NCI-H748 (cell line): ENCODE data around the gene CYBA.
A peak's percentile ranks its signal among the peaks of the same experiment; 100 is the strongest.

Experiments
- DNase-seq: peaks from one replicate; lab custom pipeline; 2025; ENCODE audit not compliant: unreplicated experiment; lab: John Stamatoyannopoulos, UW

Gene CYBA

DNA sequence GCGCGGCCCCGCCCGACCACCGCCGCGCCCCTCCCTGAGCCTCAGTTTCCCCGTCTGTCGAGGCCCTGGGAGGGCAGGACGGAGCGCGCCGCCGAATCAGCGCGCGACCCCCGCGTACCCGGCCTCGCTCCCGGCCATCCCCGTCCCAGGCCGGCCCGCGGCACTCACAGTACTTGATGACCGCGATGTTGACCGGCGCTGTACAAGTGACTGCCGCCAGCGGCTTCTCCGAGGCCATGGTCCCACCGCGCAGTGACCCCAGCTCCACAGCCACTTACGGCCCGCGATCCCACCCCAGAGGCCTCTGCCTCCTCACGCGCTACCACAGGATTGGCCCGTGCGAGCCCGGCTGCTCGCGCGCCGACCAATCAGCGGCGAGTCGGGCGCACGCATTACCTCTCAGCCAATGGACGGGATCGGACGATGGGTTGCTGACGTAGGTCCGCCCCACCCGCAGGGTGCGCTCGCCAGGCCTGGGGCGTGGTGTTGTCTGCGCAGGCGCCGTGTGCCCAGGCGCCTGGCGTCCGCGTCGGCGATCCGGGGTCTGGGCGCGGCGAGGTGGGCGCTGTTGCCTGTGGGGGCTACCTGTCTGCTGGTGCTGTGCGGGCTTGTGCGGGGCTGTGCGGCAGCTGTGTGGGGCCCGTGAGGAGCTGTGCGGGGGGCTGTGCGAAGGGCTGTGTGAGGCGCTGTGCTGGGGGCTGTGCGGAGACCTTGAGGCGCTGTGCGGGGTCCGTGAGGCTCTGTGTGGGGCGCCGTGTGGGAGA, 12.2 kb upstream of the CYBA start, which contains the start of gene MVD:
Gene MVD, minus strand, starts transcription at position 249 of the 764 bp plus-strand sequence. Its CDS starts 11 bp downstream, at position 238.
- DNase-seq, result peak; percentile 96

DNA sequence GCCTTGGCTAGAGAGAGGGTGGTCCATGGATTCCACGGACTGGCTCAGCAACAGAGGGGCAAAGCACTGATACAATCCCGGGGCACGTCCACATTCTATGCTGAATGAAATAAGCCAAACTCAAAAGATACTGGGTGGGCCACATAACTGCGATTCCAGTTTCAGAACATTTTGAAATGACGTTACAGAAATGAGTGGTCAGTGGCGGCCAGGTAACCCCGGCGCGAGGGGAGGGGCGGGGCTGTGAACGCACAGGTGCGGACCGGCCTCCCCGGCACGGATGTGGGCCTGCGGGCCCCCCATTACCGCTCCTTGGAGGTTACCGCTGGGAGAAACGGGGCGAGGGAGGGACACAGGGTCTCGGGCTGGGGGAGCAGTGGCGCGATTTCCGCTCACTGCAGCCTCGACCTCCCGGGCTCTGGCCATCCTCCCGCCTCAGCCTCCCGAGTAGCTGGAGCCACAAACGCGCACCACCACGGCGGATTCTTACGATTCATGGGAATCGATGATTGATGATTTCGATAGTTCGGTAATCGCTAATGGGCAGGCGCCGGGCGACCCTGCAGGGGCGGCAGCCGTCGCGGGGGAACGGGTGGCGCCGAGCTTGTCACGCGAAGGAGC, 11.5 kb upstream of the CYBA start:
- DNase-seq, result peak; percentile 36

DNA sequence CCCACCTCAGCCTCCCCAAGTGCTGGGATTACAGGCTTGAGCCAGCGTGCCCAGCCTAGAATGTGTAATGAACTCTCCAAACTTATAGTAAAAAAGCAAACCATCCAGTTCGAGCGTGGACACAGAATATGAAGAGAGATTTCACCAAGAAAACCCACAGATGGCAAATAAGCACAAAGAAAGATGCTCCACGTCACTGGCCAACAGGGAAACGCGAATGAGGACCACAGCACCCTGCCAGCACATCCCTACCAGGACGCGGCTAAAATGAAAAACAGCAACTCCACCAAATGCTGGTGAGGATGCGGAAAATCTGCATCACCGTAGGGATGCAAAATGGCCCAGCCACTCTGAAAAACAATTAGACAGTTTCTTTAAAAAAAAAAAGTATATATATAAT, 10.6 kb upstream of the CYBA start:
- no peak for DNase-seq

DNA sequence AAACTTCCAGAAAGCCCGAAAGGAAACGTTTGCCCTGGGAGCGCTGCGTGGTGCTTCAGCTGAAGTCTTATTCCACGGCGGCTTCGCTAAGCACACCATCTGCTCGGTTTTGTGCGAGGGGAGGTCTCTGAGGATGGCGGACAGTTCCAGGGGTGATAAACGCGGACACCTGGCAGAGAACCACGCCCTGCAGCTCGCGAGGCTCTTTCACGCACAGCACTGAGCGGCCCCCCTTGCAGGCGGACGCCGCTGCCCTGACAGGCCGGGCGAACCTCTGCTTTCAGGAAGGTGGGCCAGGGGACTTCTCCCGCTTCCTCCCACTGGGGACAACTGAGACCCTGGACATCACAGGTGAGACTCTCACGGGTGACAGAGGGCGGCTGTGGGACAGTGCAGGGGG, 8.3 kb upstream of the CYBA start:
- DNase-seq, result peak; percentile 34

DNA sequence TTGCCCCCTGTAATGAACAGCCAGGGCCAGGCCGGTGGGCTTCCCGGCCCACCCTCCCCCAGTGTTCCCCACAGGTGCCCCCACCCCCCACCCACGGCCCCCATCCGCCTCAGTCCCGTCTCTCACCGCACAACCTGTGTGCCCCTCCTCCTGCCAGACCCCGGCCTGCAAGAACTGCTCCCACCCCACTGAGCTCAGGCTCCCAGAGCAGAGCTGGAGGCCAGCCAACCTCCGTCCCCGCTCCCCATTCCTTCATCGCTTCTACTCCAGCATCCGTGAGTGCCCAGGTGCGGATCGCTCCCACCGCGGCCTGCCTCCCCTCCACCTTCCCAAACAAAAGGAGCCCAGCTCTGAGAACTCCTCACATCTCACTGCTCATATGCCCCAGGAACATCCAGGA, 7.9 kb upstream of the CYBA start:
- no peak for DNase-seq

DNA sequence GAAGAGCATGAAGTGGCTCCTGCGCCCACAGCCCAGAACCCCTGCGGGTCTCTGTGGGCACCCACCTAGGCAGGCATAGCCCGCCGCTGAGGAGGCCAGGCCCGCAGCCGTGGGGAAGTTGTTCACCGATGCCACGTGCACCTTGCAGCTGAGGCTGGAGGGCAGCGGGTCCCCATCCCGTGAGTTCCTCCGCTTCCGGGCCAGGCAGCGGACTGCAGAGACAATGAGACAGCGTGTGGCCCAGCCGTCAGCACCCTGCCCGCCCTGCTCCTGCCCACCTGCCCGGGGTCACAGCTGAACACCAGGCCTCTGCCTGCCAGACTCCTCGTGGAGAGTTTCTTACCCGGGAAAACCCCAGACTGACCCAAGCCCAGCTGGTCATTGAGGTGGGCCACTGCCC, 6.5 kb upstream of the CYBA start:
- no peak for DNase-seq

DNA sequence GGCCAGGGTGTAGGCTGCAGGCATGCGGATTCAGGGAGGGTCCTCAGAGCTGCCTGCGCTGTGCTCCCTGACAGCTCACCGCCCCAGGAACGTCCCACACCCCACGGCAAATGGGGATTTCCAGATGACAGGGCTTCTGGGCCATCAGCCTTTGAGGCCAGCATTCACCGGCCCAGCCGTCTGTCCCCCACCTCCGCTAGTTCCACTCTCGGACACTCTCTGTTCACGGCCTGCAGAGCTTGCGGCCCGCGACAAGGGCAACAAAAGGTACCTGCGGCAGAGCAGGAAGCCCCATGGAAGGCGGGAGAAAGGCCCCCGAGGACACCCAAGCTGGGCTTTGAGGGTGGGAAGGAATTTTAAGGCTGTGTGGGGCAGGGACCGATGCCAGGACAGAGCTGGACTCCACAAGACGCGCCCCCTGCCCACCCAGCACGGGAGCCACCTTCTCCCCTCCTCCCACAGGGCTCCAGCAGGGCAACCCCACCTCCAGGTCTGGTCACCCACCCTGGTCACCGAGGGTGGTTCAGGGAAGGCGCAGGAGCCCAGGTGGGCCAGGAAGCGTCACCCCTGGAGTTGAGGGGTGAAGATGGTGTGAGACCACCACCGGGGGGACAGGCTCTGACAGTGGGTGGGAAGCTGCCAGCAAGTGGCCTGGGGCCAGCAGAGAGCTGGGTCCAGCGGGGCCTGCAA, 5.6 kb upstream of the CYBA start:
- no peak for DNase-seq

DNA sequence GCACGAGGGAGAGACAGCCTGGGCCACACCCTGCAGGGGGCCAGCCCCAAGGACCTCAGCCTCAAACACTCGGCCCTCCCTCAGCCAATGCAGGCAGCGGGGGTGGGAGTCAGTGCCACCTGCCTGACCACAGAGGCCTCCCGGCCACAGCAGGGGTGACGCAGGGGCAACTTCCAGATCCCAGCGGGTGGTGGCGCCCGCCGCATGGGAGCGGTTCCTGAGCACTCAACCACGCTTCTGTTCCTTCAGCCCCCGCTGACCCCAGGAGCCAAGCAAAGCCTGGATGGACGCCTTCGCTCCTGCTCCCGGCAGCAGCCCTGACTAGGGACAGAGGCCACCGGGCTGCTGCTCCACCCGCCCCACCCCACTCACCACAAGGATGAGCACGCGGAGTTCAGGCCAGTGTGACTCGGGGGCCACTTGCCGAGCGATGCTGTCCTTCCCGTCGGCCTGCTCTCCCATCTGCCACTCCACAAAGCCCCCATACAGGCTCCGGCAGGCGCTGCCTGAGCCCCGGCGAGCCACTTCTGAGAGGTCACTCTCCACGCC, 5.0 kb upstream of the CYBA start:
- DNase-seq, result no peak

DNA sequence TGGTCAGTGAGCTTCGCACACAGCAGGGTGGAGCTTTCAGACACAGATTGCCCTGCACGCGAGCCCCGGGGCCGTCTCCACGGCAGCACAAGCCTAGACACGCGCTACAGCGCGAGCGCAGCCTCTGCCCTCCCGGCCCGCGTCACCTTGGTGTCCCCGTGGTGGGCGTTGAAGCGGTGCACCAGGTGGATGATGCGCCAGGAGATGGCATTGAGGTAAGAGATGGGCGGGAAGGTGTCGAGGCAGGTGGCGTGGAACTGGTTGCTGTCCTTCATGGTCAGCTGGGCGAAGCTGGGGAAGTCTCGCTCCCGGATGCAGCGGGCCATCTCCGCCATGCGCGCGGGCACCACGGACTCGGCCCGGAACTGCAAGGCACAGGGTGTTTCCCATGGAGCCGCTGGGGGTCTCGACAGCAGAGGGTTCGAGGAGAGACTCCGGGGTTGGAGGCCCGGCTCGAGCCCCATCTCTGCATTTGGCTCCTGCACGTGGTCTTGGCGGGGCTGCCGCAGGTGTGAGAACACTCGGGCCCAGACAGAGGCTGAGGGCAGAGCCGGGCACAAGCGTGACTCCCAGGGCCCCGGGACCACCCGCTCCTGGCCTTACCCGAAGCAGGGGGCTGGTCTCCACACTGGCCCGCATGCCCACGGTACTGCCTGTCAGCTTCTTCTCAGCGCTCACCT, 4.3 kb upstream of the CYBA start:
- DNase-seq, result no peak

DNA sequence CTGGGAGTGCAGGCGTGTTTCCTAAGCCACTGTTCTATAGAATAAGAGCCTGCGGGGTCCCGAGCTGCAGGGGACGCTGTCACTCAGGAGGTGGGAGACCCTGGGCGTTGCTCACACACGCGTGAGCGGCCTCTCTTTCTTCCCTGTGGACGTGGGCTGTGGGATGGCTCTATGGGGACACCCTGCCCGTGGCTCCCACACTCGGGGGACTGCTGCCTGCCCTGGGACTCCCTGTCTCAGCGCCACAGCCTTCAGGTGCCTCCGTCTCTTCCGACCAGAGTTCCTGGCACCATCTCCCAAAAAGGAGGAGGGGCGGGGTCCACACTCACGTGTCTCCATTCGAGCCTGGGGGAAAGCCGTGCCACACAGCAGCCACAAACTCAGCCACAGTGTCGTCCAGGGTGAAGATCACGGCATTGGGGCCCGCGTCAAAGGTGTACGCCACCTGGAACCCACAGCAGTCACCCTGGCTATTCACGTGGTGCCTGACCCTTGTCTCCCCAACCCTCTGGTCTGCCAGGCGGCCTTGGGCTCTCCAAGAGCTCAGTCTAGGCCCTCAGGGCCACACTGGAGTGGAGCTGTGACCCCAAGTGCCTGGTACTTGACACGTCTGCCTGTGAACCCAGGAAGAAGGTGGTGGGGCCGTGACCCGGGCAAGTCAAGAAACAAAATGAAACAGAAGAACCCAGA, 3.7 kb upstream of the CYBA start:
- no peak for DNase-seq

DNA sequence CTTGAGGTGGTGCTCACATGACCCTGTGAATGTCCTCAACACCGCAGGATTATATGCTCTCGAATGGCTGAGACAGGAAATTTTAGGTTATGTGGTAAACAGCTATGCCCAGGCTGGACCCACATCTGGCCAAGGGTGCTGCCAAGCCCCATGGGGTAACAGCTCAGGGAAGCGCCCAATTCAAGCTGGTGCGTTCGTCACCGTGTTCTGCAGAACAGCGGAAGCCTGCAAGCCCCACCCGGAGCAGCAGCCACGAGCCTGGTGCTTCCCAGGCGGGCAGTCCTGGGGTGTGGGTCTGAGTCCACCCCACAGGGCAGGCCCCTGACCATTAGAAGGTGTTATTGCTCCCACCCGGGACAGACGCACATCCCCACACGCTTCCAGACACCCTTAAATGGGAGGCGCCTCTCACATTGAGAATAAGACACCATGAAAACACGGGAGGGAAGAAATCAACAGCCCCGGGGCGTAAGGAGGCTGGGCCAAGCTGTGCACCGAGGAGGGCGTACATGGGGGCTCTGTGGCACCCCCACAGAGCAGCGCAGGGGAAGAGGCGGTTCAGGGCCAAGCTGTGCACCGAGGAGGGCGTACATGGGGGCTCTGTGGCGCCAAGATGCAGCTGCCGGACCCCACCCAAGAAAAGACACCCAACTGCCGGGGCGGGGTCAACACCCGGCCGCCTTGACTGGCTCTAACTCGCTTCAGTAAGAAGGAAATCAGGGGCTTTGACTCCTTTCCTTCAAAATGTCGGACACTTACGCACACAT, 2.9 kb upstream of the CYBA start:
- DNase-seq, result no peak

DNA sequence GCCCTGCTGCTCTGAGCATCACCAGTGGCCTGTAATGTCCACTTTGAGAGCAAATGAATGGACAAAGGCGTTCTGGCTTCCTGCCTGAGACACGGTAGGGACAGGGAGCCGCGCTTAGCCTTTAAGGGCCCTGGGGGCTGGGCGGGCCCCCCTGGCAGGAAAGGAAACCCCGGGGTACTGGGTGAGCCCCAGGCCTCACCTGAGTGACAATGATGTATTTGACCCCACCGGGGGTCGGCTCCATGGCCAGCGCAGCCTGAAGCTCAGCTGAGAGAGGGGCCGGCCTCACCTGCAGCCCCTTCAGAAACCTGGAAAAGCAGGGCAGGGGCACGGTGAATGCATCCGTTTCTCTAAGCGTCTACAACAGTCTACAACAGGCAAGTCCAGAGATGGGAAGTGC, 2.2 kb upstream of the CYBA start:
- no peak for DNase-seq

DNA sequence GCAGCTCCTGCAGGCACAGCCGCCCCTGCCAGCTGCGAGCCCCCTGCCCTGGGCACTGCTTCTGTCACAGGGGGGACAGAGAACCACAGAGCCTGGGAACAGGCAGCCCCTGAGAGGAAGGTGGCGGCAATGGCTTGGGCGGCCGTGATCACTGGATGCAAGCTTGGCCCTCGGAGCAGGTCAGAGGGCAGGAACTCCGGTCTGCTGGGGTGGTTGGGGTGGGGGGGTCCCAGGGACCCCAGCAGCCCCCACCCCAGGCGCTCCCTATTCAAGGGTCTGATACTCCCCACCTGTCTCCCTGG, 1.9 kb upstream of the CYBA start:
- no peak for DNase-seq

DNA sequence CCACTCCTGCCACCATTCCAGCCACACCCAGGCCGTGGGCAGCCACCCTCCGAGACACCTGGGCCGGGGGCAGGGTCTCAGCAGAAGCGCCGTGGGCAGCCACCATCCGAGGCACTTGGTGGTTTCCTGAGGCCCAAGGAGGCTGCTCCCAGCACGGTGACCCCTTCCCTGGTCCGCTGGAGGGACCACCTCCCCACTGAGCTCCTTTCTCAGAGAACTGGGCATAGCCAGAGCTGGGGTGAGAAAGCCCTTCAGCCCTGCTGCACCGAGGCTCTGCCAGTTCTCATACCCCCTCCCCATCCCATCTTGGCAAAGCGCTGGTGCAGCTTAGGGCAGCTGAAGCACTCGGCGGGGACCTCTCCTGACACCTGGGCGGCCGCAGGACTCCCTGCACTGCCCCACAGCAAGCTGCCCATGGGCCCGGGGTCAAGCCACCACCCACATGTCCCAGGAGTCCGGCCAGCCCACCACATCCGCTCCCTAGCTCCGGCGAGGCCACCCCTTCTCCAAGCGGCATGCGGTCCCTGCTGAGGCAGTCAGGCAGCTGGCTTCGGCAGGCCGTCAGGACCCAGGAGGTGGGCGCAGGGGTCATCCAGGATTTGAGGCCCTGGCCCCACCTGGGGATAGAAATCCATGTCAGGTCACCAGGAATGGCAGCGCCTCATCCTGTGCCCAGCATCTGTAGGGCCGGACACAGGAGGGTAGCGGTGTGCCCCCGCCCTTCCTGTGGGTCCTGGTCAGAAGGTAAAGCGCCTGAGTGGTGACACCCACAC, 1.3 kb upstream of the CYBA start:
- no peak for DNase-seq

DNA sequence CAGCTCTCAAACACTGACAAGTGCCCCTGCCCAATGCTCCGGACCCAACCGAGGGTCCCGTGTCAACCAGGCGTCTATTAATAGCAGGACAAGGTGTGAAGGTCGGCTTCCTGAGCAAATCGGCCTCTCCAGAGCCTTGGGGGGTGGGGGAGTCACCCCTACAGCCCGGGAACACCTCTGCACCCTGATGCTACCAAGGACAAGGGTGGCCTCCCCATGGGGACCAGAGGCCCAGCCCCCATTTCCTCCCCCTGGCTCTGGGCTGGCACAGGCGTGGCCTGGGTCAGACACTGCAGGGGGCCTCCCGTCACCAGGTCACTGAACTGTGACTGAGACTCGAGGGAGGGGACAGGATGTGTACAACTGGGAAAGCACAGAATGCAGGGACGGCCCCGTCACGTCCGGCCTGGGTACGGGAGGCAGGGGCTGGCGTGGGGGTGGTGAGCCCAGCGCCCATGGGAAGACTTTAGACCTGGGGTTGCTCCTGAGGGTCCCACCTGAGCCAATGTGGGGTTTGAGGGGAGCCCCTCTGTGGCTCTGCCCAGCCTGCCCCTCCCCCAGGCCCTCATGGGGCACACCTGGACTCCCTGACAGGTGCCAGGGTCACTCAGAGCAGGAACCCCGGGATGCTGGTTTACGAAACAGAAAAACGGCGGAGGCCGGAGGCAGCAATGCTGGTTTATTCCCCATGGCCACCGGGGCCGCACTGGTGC, 579 bp upstream of the CYBA start:
- peak; percentile 26 for DNase-seq

DNA sequence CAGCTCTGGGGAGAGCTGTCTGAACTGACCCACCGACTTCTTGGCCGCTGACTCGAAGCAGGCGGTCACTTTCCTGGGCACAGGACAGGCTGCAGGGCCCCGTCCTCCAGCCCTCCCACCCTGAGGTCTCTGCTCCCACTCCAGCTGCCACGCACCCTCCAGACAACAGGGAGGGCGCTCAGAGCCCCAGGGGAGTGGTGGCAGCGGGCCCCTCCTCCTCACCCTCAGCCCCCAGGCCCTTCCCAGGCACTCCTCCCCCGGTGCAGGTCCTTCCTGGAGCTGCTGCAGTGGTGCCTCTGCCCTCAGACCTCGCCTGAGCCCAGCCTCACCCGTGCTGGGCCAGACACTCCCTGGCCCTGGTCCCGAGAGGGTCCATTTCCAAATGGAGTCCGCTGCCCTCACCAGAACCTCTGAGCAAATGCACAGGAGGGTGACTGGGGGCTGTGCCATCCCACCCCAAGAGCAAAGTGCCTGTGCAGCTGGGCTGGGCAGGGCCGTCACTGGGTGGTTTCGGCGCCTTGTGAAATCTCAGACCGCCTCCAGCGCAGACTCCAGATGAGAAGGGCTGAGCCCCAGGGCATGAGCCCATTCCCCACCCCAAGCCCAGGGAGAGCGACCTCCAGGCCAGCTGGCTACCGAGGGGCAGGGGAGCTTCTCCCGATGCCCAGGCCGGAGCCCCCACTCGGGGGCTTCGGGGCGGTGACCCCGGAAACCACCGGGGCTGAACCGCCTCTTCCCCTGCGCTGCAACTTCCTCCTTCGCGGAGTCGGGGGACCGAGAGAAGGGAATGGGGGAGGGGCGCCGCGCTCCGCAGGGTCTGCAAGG, 717 bp downstream of the CYBA start:
- no peak for DNase-seq

DNA sequence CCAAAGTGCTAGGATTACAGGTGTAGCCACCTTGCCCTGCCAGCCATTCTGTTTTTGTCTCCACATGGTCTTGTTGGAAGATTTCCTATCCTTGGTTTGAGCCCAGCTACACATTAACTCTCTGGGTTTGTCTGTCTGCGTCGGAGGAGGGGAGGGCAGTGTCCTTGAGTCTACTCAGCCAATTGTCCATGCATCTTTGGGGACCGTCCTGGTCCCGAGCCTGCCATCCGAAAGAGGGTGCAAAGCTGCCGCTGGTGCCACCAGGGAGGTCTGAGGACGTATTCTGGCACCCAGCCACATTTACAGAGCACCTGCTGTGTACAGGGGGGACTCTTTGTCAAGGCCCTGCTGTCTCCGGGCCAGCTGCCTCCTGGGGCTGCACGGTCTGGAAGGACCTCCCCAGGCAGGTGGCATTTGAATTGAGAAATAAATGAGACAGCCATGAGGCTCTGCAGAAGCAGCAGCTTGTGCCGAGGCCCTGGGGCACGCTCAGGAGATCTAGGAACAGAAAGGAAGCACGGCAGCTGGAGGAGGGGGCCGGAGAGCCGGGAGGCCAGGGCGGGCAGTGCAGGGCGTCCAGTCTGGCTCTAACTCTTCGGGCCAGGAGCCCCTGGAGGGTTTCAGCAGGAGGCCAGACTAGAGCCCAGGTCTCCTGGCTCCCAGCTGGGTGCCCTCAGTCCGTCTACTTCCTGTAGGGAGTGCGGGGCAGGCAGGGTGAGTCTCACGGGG, 1.5 kb downstream of the CYBA start:
- DNase-seq, result peak; percentile 17
